ENCODE data around the gene UBE2O.
"Not testable (repeated sequence)": the region's sequence is repeated elsewhere in the genome, so short reads cannot be mapped to it uniquely, and the experiment has no call there.

The UBE2O gene

DNA sequence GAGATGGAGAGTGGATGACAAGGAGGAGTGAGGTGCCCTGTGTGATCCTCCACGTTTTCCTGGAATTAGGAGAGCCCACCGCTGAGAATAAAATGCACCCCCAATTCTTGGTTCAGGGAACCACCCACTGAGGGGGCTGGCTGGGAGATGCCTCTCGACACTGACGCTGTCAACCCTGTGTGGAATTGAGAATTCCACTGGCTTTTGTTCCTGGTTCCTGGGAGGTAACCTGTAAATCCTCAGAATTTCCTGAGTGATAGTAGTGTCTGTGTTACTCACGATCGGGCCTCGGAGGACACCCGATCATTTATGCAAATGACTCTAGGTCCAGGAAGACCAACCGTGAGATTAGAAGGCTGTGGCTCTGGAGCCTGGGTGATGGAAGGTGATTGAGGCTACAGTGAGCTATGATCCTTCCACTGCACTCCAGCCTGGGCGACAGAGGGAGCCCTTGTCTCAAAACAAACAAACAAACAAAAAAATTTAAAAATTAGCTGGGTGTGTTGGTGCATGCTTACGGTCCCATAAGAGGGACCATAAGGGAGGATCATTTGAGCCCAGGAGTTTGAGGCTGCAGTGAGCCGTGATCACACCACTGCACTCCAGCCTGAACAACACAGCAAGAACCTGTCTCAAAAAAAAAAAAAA, 87.6 kb downstream of the UBE2O start:
- DNase-seq: no peak
- TF ChIP-seq, protein P1, sequence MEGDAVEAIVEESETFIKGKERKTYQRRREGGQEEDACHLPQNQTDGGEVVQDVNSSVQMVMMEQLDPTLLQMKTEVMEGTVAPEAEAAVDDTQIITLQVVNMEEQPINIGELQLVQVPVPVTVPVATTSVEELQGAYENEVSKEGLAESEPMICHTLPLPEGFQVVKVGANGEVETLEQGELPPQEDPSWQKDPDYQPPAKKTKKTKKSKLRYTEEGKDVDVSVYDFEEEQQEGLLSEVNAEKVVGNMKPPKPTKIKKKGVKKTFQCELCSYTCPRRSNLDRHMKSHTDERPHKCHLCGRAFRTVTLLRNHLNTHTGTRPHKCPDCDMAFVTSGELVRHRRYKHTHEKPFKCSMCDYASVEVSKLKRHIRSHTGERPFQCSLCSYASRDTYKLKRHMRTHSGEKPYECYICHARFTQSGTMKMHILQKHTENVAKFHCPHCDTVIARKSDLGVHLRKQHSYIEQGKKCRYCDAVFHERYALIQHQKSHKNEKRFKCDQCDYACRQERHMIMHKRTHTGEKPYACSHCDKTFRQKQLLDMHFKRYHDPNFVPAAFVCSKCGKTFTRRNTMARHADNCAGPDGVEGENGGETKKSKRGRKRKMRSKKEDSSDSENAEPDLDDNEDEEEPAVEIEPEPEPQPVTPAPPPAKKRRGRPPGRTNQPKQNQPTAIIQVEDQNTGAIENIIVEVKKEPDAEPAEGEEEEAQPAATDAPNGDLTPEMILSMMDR (IDR thresholded peaks at IDR 0.05): no peak
- intact Hi-C loops (cut with DNase I; ENCODE audit: low total_unique reads): no loop called here
- Histone ChIP-seq H3K27me3 (peaks cover 0 to 4% of the 10 kb centered on the region in 2 donors), H3K27ac (no peak overlapping the region), H3K36me3 (no peaks in the 10 kb centered on the region), H3K4me1 (peaks cover 0 to 6% (median 2%) of the 10 kb centered on the region in 4 donors), H3K9me3 (no peaks in the 10 kb centered on the region), H3K4me3 (no peak overlapping the region)

DNA sequence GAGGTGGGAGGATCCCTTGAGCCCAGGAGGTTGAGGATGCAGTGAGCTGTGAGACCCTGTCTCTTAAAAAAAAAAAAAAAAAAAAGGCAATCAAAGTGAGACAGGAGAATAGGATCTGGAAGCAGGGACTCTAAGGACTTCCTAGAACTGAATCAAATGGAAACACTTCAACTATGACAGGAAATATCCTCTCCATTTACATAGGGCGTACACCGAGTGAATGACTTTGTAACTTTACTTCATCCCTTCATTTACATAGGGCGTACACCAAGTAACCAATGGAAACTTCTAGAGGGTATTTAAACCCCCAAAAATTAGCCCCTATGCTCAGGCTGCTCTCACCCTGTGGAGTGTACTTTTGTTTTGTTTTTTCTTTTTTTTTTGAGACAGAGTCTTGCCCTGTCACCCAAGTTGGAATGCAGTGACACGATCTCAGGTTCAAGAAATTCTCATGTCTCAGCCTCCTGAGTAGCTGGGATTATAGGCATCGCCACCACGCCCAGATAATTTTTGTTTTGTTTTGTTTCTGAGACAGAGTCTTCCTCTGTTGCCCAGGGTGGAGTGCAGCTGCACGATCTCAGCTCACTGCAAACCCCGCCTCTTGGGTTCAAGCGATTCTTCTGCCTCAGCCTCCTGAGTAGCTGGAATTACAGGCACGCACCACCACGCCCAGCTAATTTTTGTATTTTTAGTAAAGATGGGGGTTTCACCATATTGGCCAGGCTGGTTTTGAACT, 89.7 kb downstream of the UBE2O start:
- H3K27ac ChIP-seq: no peak overlapping the region
- no peaks in the 10 kb centered on the region for H3K9me3 ChIP-seq

DNA sequence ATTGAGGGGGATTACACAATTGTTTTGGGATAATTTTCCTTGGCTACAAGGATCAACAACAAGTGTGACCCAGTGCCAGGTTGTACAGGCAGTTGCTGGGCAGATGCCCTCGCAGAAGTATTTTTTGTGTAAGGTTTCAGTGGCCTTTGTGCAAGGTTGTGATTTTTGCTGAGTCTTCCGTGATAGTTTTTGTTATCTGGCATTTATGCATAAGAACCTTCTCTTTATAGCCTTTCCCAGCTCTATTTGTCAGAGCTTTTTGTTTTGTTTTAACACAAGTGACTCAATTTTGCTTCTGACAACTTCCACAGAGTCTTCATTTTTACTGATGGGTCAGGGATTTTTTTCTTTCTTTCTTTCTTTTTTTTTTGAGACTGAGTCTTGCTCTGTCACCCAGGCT, 92.5 kb downstream of the UBE2O start:
- TF ChIP-seq, protein P1 (IDR thresholded peaks at IDR 0.05): no peak
- DNase-seq: no peak
- H3K9me3 ChIP-seq: no peaks in the 10 kb centered on the region
- no peaks in the 10 kb centered on the region for H3K36me3 ChIP-seq
- H3K27me3 ChIP-seq: peaks cover 0 to 6% of the 10 kb centered on the region in 2 donors
- intact Hi-C loops (cut with DNase I; ENCODE audit: low total_unique reads): no loop called here
- no peaks in the 10 kb centered on the region for H3K4me1 ChIP-seq
- H3K27ac ChIP-seq: no peak overlapping the region
- H3K4me3 ChIP-seq: no peak overlapping the region

More for the DNA sequence above, 89.7 kb downstream of the UBE2O start:
- Histone ChIP-seq H3K4me1 (no peaks in the 10 kb centered on the region), H3K4me3 (no peak overlapping the region), H3K27me3 (peaks cover 0 to 4% of the 10 kb centered on the region in 2 donors), H3K36me3 (no peaks in the 10 kb centered on the region)
- DNase-seq: no peak
- intact Hi-C loops (cut with DNase I; ENCODE audit: low total_unique reads): no loop called here
- TF ChIP-seq, protein P1 (IDR thresholded peaks at IDR 0.05): no peak

DNA sequence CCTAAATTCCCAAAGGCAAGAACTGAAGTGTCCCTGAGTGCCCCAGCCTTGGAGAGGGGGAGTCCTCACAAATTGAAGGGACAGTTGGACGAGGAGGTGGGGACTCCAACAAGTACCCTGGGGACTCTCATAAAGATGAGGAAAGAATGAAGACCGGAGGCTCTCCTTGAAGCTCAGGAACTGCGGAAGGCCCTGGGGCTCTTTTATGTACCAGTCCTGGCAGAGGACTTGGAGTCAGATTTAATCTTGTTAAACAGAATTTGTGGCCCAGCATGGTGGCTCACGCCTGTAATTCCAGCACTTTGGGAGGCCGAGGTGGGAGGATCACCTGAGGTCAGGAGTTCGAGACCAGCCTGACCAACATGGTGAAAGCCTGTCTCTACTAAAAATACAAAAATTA, 93.2 kb downstream of the UBE2O start:
- H3K36me3 ChIP-seq; DNase-seq; H3K4me1 ChIP-seq; H3K27me3 ChIP-seq; intact Hi-C loops (cut with DNase I; ENCODE audit: low total_unique reads); H3K4me3 ChIP-seq; H3K27ac ChIP-seq; H3K9me3 ChIP-seq: not testable (repeated sequence)

DNA sequence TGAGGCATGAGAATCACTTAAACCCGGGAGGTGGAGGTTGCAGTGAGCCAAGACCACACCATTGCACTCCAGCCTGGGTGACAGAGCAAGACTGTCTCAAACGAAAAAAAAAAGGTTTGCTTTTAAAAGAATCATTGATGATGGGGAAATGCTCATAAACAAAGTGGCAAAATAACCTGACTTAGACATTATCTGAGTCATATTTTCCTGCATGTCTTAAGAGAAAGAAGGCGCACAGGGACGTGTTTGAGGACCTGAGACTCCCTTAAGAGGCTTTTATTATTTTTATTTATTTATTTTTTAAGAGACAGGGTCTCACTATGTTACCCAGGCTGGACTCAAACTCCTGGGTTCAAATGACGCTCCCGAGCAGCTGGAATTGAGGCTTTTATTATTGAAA, 93.6 kb downstream of the UBE2O start:
- Histone ChIP-seq H3K36me3 (no peaks in the 10 kb centered on the region), H3K9me3 (no peaks in the 10 kb centered on the region), H3K4me3 (no peak overlapping the region), H3K4me1 (peaks cover 0 to 4% (median 4%) of the 10 kb centered on the region in 4 donors), H3K27ac (no peak overlapping the region), H3K27me3 (peaks cover 0 to 6% of the 10 kb centered on the region in 2 donors)
- no peak for DNase-seq
- TF ChIP-seq, protein P1 (IDR thresholded peaks at IDR 0.05): no peak
- intact Hi-C loops (cut with DNase I; ENCODE audit: low total_unique reads): no loop called here

DNA sequence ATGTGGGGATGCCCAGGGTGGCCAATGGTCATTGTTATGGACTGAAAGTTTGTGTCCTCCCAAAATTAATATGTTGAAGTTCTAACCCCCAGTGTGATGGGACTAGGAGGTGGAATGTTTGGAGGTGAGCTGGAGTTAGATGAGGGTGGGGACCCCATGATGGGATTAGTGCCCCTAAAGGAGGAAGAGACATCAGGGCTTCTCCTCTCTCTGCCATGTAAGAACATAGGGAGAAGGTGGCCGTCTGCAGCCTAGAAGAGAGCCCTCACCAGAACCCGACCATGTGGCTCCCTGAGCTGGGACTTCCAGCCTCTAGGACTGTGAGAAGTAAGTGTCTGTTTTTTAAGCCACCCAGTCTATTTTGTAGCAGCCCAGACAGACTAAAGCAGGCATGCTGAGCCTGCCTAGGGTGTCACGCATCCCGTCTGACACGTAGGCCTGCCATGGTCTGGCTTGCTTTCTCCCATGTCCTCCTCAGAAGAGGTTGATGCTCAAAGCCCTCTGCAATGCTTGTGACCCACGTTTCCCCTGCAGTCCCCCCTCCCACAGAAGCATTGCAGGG, 95.3 kb downstream of the UBE2O start:
- H3K4me3 ChIP-seq: no peak overlapping the region
- TF ChIP-seq, protein P1 (IDR thresholded peaks at IDR 0.05): no peak
- DNase-seq: no peak
- intact Hi-C loops (cut with DNase I; ENCODE audit: low total_unique reads): no loop called here
- H3K27ac ChIP-seq: no peak overlapping the region
- no peaks in the 10 kb centered on the region for H3K9me3 ChIP-seq
- peaks cover 0 to 15% (median 8%) of the 10 kb centered on the region in 4 donors for H3K4me1 ChIP-seq
- peaks cover 0 to 3% of the 10 kb centered on the region in 2 donors for H3K27me3 ChIP-seq
- H3K36me3 ChIP-seq: no peaks in the 10 kb centered on the region
